GM12874 (cell line): ENCODE measurements around the gene DNAJB13.

Experiments used
- TF ChIP-seq, protein P1 (sequence below): IDR thresholded peaks from 2 replicates; pipeline ENCODE4 v1.5.1; 2011; ENCODE audit warnings: low read depth, mild to moderate bottlenecking, control low read depth, low read length, moderate library complexity; ENCODE audit not compliant: insufficient read depth

The DNAJB13 gene

GRCh38 chr11:73950869-73951710, at the start of gene DNAJB13:
Gene DNAJB13 (plus strand): TSS chr11:73951026. CDS start chr11:73951070, 44 bp downstream.
- TF ChIP-seq, protein P1, sequence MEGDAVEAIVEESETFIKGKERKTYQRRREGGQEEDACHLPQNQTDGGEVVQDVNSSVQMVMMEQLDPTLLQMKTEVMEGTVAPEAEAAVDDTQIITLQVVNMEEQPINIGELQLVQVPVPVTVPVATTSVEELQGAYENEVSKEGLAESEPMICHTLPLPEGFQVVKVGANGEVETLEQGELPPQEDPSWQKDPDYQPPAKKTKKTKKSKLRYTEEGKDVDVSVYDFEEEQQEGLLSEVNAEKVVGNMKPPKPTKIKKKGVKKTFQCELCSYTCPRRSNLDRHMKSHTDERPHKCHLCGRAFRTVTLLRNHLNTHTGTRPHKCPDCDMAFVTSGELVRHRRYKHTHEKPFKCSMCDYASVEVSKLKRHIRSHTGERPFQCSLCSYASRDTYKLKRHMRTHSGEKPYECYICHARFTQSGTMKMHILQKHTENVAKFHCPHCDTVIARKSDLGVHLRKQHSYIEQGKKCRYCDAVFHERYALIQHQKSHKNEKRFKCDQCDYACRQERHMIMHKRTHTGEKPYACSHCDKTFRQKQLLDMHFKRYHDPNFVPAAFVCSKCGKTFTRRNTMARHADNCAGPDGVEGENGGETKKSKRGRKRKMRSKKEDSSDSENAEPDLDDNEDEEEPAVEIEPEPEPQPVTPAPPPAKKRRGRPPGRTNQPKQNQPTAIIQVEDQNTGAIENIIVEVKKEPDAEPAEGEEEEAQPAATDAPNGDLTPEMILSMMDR = no peak

DNA sequence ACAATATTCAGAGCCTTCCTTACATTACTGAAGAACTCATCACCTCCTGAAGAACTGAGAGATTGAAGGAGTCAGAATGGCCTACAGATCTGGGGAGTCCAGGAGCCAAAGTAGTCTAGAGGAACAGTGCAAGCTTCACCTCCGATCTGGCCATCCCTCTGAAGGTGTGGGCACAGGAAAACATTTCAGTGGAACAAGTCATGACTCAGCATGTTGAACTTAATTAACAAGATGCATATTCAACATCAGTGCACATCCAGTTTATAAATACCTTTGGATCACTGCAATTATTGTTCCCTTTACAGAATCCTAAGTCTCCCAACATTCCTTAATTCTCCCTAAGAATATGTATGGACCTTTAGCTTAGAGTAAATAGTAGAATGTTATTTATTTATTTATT, 48.5 kb upstream of the DNAJB13 start:
- TF ChIP-seq, protein P1 = no peak

DNA sequence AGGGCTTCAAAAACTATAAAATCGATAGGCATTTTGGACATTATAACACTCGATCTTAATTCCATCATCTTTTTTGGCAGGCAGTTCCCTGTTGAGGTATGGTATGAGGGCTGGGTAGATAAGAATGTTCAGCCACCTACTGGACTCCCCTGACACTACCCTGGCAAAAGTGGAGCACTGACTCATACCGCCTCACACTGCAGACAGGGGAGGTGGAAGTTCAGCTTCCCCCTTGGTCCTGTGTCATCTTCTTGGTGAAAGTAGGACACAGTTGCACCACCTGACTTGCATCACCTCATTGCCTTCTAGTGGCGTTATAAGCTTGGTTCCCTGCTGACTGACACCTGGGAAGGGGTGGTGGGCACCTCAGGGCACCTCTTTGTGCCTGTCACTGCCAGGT, 43.6 kb upstream of the DNAJB13 start:
- TF ChIP-seq, protein P1 = no peak

DNA sequence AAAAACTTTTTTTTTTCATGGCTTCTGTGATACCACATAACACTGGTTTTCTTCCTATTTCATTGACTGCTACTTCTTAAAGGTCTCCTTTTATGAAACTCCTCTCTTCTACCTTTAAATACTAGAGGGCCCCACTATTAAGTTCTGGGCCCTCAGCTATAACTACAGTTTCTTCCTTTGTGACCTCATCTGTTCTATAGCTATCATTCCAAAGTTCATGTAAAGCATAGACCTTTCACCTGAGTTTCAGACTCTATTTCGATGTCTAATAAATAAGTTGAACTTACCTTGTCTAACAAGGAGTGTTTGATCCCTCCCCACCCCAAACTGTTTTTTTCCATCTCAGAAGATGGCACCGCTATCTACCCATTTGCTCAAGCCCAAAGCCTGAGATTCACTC, 38.8 kb upstream of the DNAJB13 start:
- TF ChIP-seq, protein P1 = no peak

DNA sequence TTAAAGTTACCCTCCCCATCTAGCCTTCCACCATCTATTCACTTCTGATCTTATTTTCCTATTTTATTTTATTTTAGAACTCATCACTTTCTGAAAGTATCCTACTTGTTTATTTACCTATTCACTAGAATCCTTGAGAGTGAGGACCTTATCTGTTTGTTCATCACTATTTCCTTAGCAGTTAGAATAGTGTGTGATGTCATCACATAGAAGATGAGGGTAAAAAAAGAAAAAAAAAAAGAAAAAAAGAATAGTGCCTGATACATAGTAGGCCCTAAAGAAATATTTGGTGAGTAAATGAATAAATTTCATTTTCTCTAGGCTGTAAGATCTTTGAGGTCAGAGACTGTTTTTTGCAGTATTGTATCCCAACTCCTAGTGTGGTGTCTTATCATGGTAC, 37.4 kb upstream of the DNAJB13 start:
- TF ChIP-seq, protein P1 = no peak

GRCh38 chr11:73914284-73914683, 36.5 kb upstream of the DNAJB13 start:
- TF ChIP-seq, protein P1 = no peak

DNA sequence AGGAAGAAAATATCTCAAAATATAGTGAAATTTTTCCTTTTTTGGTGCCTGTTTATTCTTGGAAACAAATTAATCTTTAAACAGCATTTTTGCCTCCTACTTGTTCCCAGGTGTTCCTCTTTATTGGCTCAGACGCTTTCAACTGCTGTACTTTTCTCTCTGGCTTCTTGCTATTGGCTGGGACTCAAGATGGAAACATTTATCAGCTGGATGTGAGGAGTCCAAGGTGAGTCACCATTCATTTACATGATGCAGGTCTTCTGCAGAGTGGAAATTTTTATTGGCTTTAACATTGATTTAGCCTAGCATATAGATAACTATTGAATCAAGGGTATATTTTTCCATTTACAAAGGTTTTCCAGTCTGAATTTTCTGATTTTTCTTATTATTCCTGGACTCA, 34.4 kb upstream of the DNAJB13 start:
- TF ChIP-seq, protein P1 = no peak
